Peyer's patch (tissue), 4 donors: ENCODE data around the gene CDC14B. TPM values are rescaled to one million over a fixed set of nuclear protein-coding genes. Genes with fewer than 3 reads are reported as not detected.

Source experiments
- DNase-seq, 3 donors: peaks; one replicate each; pipeline ENCODE4 v3.0.0-alpha.2; 2017 to 2019
- H3K27ac ChIP-seq, 4 donors: fragments of 200-600 bp; sonication (generic); one replicate each; pipeline ENCODE4 v1.5.1; 2016 to 2019
- H3K27me3 ChIP-seq, 2 donors: fragments of 200-600 bp; sonication (generic); one replicate each; pipeline ENCODE4 v1.5.1; 2019
- H3K36me3 ChIP-seq, 3 donors: fragments of 200-600 bp; sonication (generic); one replicate each; pipeline ENCODE4 v1.5.1; 2016 to 2019
- H3K4me1 ChIP-seq, 4 donors: fragments of 200-600 bp; sonication (generic); one replicate each; pipeline ENCODE4 v1.5.1; 2016 to 2019
- H3K4me3 ChIP-seq, 4 donors: fragments of 200-600 bp; sonication (generic); 1 replicate in 3 of 4; 2 replicates in 1 of 4; pipeline ENCODE4 v1.5.1; 2016 to 2019; ENCODE audit warnings: mild to moderate bottlenecking in 1 of 4
- H3K9me3 ChIP-seq, 4 donors: fragments of 200-600 bp; sonication (generic); one replicate each; pipeline ENCODE4 v1.5.1; 2016 to 2019; ENCODE audit warnings: mild to moderate bottlenecking in 1 of 4
- POLR2A ChIP-seq, 2 donors: fragments of 450-650 bp; IDR thresholded peaks; one replicate each; pipeline ENCODE4 v1.5.1; 2017; ENCODE audit warnings: antibody characterized with exemption in 2 of 2, mild to moderate bottlenecking in 2 of 2, moderate library complexity in 2 of 2
- total RNA-seq, 4 donors: library from RNA; depleted of rRNA; stranded (reverse); fragments of >200 nt; gene quantifications; one replicate each; pipeline ENCODE4 v1.1.0, GENCODE V29; 2016
- TF ChIP-seq, protein P1 (sequence below), 6 experiments: fragments of 450-650 bp in 4 of 6; fragments of 200-600 bp in 2 of 6; sonication (generic) in 1 of 6; IDR thresholded peaks; one replicate each; pipeline ENCODE4 v1.5.1; 2017 to 2019; ENCODE audit warnings: antibody characterized with exemption in 6 of 6, mild to moderate bottlenecking in 3 of 6, moderate library complexity in 1 of 6

Gene CDC14B
- total RNA-seq, 4 donors from 2014 or later: 23.9 to 36.6 (median 35.7) TPM

DNA sequence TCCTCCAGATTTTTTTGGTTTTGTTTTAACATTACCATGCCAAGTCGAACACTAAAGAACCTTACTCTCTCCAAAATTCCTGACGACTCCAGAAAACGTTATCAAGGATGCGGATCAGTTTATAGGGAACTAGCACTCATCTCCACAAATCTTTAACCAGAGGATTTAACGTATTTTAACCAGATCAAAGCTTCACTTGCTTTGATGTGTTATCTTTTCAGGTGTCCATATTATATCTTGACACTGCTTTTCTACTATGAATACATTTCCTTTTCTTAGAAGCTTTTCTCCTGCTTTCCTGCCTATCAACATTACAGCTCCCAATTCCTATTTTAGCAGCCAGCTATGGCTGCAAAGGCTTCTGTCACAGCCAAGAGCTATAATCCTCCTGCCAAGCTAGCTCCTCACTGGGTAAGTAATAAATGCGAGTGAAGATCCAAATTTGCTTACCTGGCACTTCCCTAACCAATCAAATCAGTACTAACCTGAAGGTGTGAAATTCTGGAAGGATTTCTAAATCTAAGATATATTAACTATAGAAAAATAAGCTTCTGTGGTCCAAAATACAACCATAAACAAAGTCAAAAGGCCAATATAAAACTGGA lies 60.2 kb downstream of the CDC14B start:
- no peaks in the 10 kb centered on the region for H3K9me3 ChIP-seq
- H3K27me3 ChIP-seq: no peaks in the 10 kb centered on the region
- peaks cover 0 to 18% (median 0%) of the 10 kb centered on the region in 3 donors for H3K36me3 ChIP-seq
- no peak for TF ChIP-seq POLR2A (IDR thresholded peaks at IDR 0.05)
- TF ChIP-seq, protein P1, sequence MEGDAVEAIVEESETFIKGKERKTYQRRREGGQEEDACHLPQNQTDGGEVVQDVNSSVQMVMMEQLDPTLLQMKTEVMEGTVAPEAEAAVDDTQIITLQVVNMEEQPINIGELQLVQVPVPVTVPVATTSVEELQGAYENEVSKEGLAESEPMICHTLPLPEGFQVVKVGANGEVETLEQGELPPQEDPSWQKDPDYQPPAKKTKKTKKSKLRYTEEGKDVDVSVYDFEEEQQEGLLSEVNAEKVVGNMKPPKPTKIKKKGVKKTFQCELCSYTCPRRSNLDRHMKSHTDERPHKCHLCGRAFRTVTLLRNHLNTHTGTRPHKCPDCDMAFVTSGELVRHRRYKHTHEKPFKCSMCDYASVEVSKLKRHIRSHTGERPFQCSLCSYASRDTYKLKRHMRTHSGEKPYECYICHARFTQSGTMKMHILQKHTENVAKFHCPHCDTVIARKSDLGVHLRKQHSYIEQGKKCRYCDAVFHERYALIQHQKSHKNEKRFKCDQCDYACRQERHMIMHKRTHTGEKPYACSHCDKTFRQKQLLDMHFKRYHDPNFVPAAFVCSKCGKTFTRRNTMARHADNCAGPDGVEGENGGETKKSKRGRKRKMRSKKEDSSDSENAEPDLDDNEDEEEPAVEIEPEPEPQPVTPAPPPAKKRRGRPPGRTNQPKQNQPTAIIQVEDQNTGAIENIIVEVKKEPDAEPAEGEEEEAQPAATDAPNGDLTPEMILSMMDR (IDR thresholded peaks at IDR 0.05): no peak
- H3K4me1 ChIP-seq: no peaks in the 10 kb centered on the region
- H3K27ac ChIP-seq: no peak overlapping the region
- no peak overlapping the region for H3K4me3 ChIP-seq
- DNase-seq: no peak

DNA sequence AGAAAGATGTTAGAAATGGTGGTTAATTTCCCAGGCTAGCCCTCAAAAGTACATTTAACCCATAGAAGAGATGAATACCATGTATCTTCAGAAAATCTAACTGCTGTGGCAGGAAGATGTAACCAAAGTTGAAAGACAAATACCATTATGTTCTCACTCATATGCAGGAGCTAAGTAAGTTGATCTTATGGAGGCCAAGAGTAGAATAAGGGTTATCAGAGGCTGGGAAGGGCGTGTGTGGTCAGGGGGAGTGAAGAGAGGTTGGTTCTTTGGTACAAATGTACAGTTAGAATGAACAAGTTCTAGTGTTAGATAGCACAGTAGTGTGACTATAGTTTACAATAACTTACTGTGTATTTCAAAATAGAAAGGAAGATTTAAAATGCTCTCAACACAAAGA lies 61.7 kb downstream of the CDC14B start:
- DNase-seq: no peak
- H3K36me3 ChIP-seq: peaks cover 0 to 18% (median 0%) of the 10 kb centered on the region in 3 donors
- no peak overlapping the region for H3K27ac ChIP-seq
- H3K4me1 ChIP-seq: no peaks in the 10 kb centered on the region
- no peaks in the 10 kb centered on the region for H3K9me3 ChIP-seq
- TF ChIP-seq, protein P1 (IDR thresholded peaks at IDR 0.05): no peak
- TF ChIP-seq POLR2A (IDR thresholded peaks at IDR 0.05): no peak
- no peaks in the 10 kb centered on the region for H3K27me3 ChIP-seq
- no peak overlapping the region for H3K4me3 ChIP-seq

DNA sequence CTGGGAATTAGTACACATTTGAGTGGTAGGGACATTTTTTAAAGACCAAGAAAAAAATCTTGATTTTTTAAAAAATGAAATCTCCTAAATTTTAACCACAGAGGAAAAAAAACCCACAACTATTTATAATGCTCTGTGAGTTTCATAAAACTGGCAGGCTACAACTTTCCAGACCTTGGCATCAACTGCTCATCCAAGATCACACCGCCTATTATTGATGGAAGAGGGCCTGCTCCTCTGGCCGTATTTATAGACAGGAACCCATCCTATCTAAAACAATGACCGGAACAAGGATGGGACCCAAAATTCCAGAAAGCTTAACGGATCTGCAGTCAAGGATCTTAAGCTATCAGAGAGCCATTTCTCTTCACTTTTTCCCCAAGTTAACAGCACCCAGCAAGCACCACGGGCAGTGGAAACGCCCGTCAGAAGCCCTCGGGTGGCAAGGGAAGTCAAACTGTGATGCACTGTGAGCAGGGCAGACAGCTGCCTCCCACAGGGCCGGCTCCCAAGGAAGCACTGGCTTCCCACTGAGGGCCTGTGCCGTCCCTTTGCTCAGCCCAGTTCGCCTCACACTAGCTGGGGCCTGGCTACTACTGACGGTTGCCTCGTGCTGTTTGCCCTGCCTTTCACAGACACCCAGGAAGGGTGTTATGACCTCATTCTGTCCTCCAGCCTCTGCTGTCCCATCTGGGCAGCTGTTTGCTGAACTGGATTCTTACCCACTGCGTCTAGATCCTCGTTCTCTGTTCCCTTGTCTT lies 62.8 kb downstream of the CDC14B start:
- Histone ChIP-seq H3K4me3 (no peak overlapping the region), H3K27me3 (no peaks in the 10 kb centered on the region), H3K4me1 (no peaks in the 10 kb centered on the region), H3K27ac (peak overlapping the region in 2 of 4 donors; percentile 6 to 38), H3K36me3 (peaks cover 0 to 11% (median 0%) of the 10 kb centered on the region in 3 donors), H3K9me3 (no peaks in the 10 kb centered on the region)
- no peak for DNase-seq
- TF ChIP-seq POLR2A (IDR thresholded peaks at IDR 0.05): no peak
- TF ChIP-seq, protein P1 (IDR thresholded peaks at IDR 0.05): no peak

DNA sequence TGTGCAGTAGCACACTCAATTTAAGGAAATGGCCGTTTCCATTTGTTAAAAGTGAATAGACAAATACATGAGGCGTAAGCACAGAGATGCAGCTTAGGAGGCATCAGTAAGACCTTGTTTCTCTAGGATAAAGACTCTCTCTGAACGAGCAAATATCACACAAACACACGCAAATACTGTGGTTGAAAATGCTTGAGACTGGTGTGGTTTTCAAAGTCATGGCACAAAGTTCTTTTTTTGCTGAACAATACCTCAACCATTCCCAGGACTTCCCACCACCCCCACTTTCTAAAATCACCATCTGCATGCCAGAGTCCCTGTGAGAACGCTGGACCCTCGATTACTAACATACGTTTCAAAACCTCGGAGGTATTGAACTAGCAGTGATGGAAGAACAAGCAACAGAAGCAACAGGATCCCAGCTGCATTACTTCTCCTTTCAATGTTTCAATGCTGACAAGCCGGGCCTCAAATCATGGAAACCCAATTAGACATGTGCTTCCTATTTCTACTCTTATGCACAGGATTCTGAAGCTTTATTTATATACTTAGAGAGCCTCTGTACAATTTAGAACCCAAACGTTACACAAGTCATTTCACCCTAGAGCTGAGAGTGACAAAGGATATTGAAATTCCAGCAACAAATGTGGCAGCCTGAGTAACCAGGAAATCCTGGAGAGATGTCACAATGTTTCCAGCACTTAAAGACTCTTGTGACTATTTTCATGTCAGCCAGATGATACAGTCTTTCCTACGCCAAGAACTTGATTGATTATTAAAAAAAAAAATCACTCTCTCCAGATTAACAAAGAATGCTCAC lies 63.9 kb downstream of the CDC14B start:
- peak overlapping the region in 1 of 4 donors; percentile 9 for H3K27ac ChIP-seq
- DNase-seq: no peak
- H3K9me3 ChIP-seq: no peaks in the 10 kb centered on the region
- TF ChIP-seq POLR2A (IDR thresholded peaks at IDR 0.05): no peak
- TF ChIP-seq, protein P1 (IDR thresholded peaks at IDR 0.05): no peak
- H3K4me1 ChIP-seq: no peaks in the 10 kb centered on the region
- H3K36me3 ChIP-seq: peaks cover 0 to 6% (median 0%) of the 10 kb centered on the region in 3 donors
- H3K27me3 ChIP-seq: no peaks in the 10 kb centered on the region
- H3K4me3 ChIP-seq: no peak overlapping the region

DNA sequence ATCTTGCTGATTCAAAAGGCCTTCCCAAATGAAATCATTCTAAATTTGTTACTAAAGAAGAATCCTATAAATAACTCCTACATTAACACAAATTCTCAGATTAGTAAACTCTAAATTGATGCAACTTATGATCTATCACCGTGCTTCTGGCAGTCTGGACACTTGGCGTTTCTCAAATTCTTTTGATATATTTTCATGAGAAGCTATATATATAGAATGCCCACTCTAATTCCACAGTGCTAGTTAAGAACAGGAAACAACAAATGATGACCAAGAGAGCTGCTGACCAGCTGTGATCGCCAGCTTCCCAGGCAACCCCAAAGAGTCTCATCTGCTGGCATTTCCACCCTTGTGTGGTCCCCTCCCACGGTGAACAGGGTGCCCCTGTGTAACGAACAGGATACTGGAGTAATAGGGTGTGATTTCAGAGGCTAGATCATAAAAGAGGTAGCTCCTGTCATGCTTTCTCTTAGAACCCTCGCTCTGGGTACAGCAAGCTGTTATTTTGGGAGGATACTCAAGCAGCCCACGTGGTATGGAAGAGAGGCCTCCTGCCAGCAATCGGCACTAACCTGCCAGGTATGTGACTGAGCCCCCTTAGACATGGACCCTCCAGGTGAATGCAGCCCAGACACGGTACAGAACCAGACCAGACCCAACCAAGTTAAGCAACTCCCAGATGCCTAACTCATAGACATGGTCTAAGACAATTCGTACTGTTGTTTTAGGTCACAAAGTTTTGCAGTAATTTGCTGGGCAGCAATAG lies 64.7 kb downstream of the CDC14B start:
- DNase-seq: no peak
- H3K27ac ChIP-seq: no peak overlapping the region

More for the DNA sequence above, 64.7 kb downstream of the CDC14B start:
- Histone ChIP-seq H3K36me3 (peaks cover 0 to 5% (median 0%) of the 10 kb centered on the region in 3 donors), H3K9me3 (no peaks in the 10 kb centered on the region), H3K27me3 (no peaks in the 10 kb centered on the region), H3K4me3 (no peak overlapping the region), H3K4me1 (no peaks in the 10 kb centered on the region)
- no peak for TF ChIP-seq POLR2A (IDR thresholded peaks at IDR 0.05)
- TF ChIP-seq, protein P1 (IDR thresholded peaks at IDR 0.05): no peak
